KBM-7 (cell line): Measurements from ENCODE around the gene CNDP2.
A peak's percentile ranks its signal among the peaks of the same experiment; 100 is the strongest.
"Not testable (repeated sequence)": the region's sequence is repeated elsewhere in the genome, so short reads cannot be mapped to it uniquely, and the experiment has no call there.

ENCODE experiments used
- DNase-seq: peaks from one replicate; pipeline ENCODE4 v3.0.0-alpha.2; 2015
- in situ Hi-C: fragments of 300-500 bp; cut with MboI; formaldehyde crosslinking; loops from 2 replicates; pipeline ENCODE4 v1.14.3; 2020; ENCODE audit warnings: low sequenced_read_pairs, low pct_unique_long_range_greater_than_20kb, mixed read lengths

Gene CNDP2

GRCh38 chr18:74551936-74552555 is 55.9 kb downstream of the CNDP2 start:
- peak; percentile 94 for DNase-seq
- in situ Hi-C loops: no loop called here

DNA sequence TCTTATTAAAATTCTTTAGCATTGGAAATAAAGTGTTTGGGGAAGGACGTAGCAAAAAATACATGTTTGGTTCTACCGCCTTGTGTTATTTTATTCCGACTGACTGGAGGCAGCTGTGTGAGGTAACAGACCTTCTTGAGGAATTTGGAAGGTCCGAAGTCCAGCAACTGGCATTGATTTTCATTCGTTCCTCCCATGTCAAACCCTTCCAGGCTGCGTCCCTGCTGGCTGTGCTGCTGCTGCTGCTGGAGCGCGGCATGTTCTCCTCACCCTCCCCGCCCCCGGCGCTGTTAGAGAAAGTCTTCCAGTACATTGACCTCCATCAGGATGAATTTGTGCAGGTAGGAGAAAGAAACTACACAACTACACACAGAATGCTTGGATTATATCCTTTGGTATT is 60.0 kb downstream of the CNDP2 start:
- in situ Hi-C loops: no loop called here
- no peak for DNase-seq

- in situ Hi-C loops: no loop called here
Measured at GRCh38 chr18:74558096-74558495, 61.9 kb downstream of the CNDP2 start.

GRCh38 chr18:74562131-74562730 is 66.1 kb downstream of the CNDP2 start:
- DNase-seq: no peak
- in situ Hi-C loops: no loop called here

More at GRCh38 chr18:74558096-74558495, 61.9 kb downstream of the CNDP2 start:
- no peak for DNase-seq

DNA sequence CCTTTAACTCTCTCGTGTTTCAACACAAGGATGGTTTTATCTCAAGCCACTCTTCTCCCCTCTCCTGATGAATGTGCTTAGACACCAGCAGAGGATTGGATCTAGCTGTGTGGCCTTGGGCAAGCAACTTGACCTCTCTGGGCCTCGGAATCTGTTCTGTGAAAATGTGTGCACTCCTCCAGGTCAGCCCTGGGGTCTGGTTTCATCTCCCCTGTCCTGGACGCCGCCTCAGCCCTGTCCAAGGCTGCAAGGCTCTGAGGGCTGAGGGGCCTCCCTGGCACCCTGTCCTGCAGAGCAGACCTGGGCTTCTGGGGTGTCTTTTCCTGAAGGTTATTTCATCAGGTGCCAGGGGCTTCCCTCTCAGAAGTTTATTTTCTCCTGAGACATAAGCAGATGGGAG is 66.6 kb downstream of the CNDP2 start:
- in situ Hi-C loops: no loop called here
- no peak for DNase-seq

GRCh38 chr18:74563999-74564398 is 67.8 kb downstream of the CNDP2 start:
- no peak for DNase-seq
- in situ Hi-C loops: no loop called here

DNA sequence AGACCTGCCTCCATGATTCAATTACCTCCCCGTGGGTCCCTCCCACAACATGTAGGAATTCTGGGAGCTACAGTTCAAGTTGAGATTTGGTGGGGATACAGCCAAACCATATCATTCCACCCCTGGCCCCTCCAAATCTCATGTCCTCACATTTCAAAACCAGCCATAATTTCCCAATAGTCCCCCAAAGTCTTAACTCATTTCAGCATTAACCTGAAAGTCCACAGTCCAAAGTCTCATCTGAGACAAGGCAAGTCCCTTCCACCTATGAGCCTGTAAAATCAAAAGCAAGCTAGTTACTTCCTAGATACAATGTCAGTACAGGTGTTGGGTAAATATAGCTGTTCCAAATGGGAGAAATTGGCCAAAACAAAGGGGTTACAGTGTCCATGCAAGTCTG is 69.0 kb downstream of the CNDP2 start:
- DNase-seq, in situ Hi-C loops: not testable (repeated sequence)

- in situ Hi-C loops, DNase-seq: not testable (repeated sequence)
Measured at GRCh38 chr18:74565993-74566392, 69.8 kb downstream of the CNDP2 start.

- DNase-seq: peak; percentile 36
Measured at GRCh38 chr18:74567822-74568221, 71.7 kb downstream of the CNDP2 start.

DNA sequence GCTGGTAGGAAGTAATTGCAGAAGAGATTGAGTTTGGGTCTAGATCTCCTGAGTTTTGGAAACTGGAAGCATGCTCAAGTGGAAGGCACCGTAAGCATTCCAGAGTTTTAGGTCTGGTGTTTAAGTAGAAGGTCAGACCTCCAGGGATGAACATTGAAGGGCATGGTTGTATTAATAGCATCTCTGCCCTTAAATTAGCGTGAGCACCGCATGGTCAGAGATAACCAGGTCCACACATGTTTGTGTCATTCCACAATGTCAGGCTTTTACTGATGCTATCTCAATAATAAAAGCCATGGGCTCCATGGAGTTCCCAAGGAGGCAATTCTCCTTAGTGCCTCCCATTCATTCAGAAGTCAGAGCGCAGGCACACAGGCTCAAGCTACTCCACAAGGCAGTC is 73.2 kb downstream of the CNDP2 start:
- in situ Hi-C loops: no loop called here
- no peak for DNase-seq

More at GRCh38 chr18:74567822-74568221, 71.7 kb downstream of the CNDP2 start:
- in situ Hi-C loops: no loop called here

DNA sequence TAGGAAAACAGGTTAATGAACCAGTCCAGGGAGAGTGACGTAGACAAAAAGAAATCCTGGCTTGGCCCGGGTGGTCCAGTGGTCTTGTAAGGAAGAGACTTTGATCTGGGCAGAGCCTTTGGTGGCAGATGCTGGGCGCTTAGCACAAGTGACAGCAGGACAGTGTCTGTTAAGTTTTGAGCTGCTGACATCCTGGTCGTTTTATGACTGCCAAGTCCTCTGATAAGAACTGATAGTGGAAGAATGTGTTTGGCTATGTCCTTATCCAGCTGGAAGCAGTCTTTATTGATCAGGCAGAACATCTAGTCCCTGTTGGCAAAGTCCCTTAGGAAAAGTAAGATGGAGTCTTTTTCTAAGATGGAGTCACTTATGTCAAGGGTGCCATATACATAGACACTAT is 74.1 kb downstream of the CNDP2 start:
- in situ Hi-C loops: no loop called here
- DNase-seq: no peak

- in situ Hi-C loops: no loop called here
- DNase-seq: no peak
Measured at GRCh38 chr18:74571895-74572680, 75.9 kb downstream of the CNDP2 start.

- DNase-seq: no peak
- in situ Hi-C loops: no loop called here
Measured at GRCh38 chr18:74573053-74573452, 76.9 kb downstream of the CNDP2 start.
